ENCODE measurements around the gene SPIRE2. TPM values are rescaled to one million over a fixed set of nuclear protein-coding genes. Genes with fewer than 3 reads are reported as not detected.

SPIRE2 gene
- total and polyA plus RNA-seq, 2 donors (not counting 1 experiment from before 2014, with no cell fraction given) = 0.98 to 2.0 TPM

GRCh38 chr16:89880477-89881367 lies 52.4 kb downstream of the SPIRE2 start:
- Mint-ChIP-seq H3K4me3 (no peak overlapping the region), H3K27me3 (no peaks in the 10 kb centered on the region), H3K4me1 (peaks cover 9% of the 10 kb centered on the region), H3K9me3 (ENCODE audit: insufficient read depth) (no peaks in the 10 kb centered on the region), H3K27ac (no peak overlapping the region)
- 99% methylated on average over 17 of the region's 18 CpGs for WGBS (ENCODE audit: insufficient coverage)
- TF ChIP-seq EZH2 (IDR thresholded peaks at IDR 0.05; ENCODE audit: borderline replicate concordance, insufficient read depth, low read depth, low read length, poor library complexity, severe bottlenecking) (no peak), CTCF (IDR thresholded peaks at IDR 0.05) (no peak)
- no peak for ATAC-seq (ENCODE audit: low read depth)
- Histone ChIP-seq H3K4me3 (ENCODE audit: control extremely low read depth in 1 of 5, extremely low read depth in 1 of 5, insufficient read depth in 1 of 5, low read depth in 2 of 5, low read length in 4 of 5) (no peak overlapping the region), H4K20me1 (ENCODE audit: control insufficient read depth, insufficient read depth, low read length, poor library complexity, severe bottlenecking) (peaks cover 93% of the 10 kb centered on the region), H3K36me3 (replicated peaks in 1 of 2; ENCODE audit: control extremely low read depth in 1 of 2, control insufficient read depth in 1 of 2, extremely low read depth in 1 of 2, insufficient read depth in 2 of 2, low read length in 1 of 2) (peaks cover 14 to 72% of the 10 kb centered on the region in 2 experiments), H3K79me2 (ENCODE audit: control insufficient read depth, insufficient read depth, low read length) (peaks cover 92% of the 10 kb centered on the region), H3K4me1 (ENCODE audit: control insufficient read depth in 2 of 2, insufficient read depth in 2 of 2, low read length in 2 of 2) (no peaks in the 10 kb centered on the region), H3K9ac (ENCODE audit: low read length) (no peak overlapping the region), H3K27ac (ENCODE audit: low read length in 2 of 2) (no peak overlapping the region), H3K4me2 (replicated peaks; ENCODE audit: low read depth, low read length, poor library complexity, severe bottlenecking) (no peak overlapping the region), H2AFZ (ENCODE audit: insufficient read depth, low read depth, low read length, poor library complexity, severe bottlenecking) (no peak overlapping the region), H3K9me3 (ENCODE audit: control extremely low read depth in 1 of 3, control insufficient read depth in 2 of 3, insufficient read depth in 1 of 3, low read length in 2 of 3) (no peaks in the 10 kb centered on the region), H3K27me3 (replicated peaks in 1 of 4; ENCODE audit: control extremely low read depth in 1 of 4, control insufficient read depth in 3 of 4, insufficient read depth in 4 of 4, low read length in 3 of 4) (no peaks in the 10 kb centered on the region)
- ChIA-PET CTCF (interaction anchor here (2.0 kb wide), 1 partner anchor 175 kb away, joined by 6 read pairs; no protein-coding TSS in a partner anchor), POLR2A (no interaction called here)
- no peak for DNase-seq
- intact Hi-C loops (cut with micrococcal nuclease) = no loop called here

GRCh38 chr16:89881368-89881730 lies 53.1 kb downstream of the SPIRE2 start:
- DNase-seq (no peak), ATAC-seq (ENCODE audit: low read depth) (no peak)
- intact Hi-C loops (cut with micrococcal nuclease) = no loop called here
- Histone ChIP-seq H3K4me2 (replicated peaks; ENCODE audit: low read depth, low read length, poor library complexity, severe bottlenecking) (no peak overlapping the region), H4K20me1 (ENCODE audit: control insufficient read depth, insufficient read depth, low read length, poor library complexity, severe bottlenecking) (peaks cover 89% of the 10 kb centered on the region), H3K9ac (ENCODE audit: low read length) (no peak overlapping the region), H3K27me3 (replicated peaks in 1 of 4; ENCODE audit: control extremely low read depth in 1 of 4, control insufficient read depth in 3 of 4, insufficient read depth in 4 of 4, low read length in 3 of 4) (no peaks in the 10 kb centered on the region), H3K4me1 (ENCODE audit: control insufficient read depth in 2 of 2, insufficient read depth in 2 of 2, low read length in 2 of 2) (no peaks in the 10 kb centered on the region), H2AFZ (ENCODE audit: insufficient read depth, low read depth, low read length, poor library complexity, severe bottlenecking) (no peak overlapping the region), H3K27ac (ENCODE audit: low read length in 2 of 2) (no peak overlapping the region), H3K9me3 (ENCODE audit: control extremely low read depth in 1 of 3, control insufficient read depth in 2 of 3, insufficient read depth in 1 of 3, low read length in 2 of 3) (no peaks in the 10 kb centered on the region), H3K36me3 (replicated peaks in 1 of 2; ENCODE audit: control extremely low read depth in 1 of 2, control insufficient read depth in 1 of 2, extremely low read depth in 1 of 2, insufficient read depth in 2 of 2, low read length in 1 of 2) (peaks cover 14 to 70% of the 10 kb centered on the region in 2 experiments), H3K79me2 (ENCODE audit: control insufficient read depth, insufficient read depth, low read length) (peaks cover 89% of the 10 kb centered on the region), H3K4me3 (ENCODE audit: control extremely low read depth in 1 of 5, extremely low read depth in 1 of 5, insufficient read depth in 1 of 5, low read depth in 2 of 5, low read length in 4 of 5) (no peak overlapping the region)
- peaks cover 7% of the 10 kb centered on the region for H3K4me1 Mint-ChIP-seq
- 98% methylated on average over 5 of the region's 6 CpGs for WGBS (ENCODE audit: insufficient coverage)
- CTCF ChIA-PET = interaction anchor here (2.0 kb wide), 1 partner anchor 176 kb away, joined by 6 read pairs; no protein-coding TSS in a partner anchor
- H3K27ac Mint-ChIP-seq = no peak overlapping the region
- no peak overlapping the region for H3K4me3 Mint-ChIP-seq
- POLR2A ChIA-PET = no interaction called here
- no peak for TF ChIP-seq EZH2 (IDR thresholded peaks at IDR 0.05; ENCODE audit: borderline replicate concordance, insufficient read depth, low read depth, low read length, poor library complexity, severe bottlenecking)
- no peak for TF ChIP-seq CTCF (IDR thresholded peaks at IDR 0.05)
- no peaks in the 10 kb centered on the region for H3K27me3 Mint-ChIP-seq
- no peaks in the 10 kb centered on the region for H3K9me3 Mint-ChIP-seq (ENCODE audit: insufficient read depth)
